ENCODE measurements around the gene OSGIN1.

GRCh38 chr16:83923581-83924365 is 29.3 kb upstream of the OSGIN1 start:
- no peak for TF ChIP-seq MYBL2 (CRISPR knock-in tag; IDR thresholded peaks at IDR 0.05)
- TF ChIP-seq PREB (CRISPR knock-in tag; IDR thresholded peaks at IDR 0.05; ENCODE audit: borderline replicate concordance) = no peak
- no peak for TF ChIP-seq GABPB1 (CRISPR knock-in tag; IDR thresholded peaks at IDR 0.05)
- TF ChIP-seq CTCF (IDR thresholded peaks at IDR 0.05) = no peak
- no peak for TF ChIP-seq RELA (CRISPR knock-in tag; IDR thresholded peaks at IDR 0.05; ENCODE audit: borderline replicate concordance)
- no peak for TF ChIP-seq IRF2 (CRISPR knock-in tag; IDR thresholded peaks at IDR 0.05; ENCODE audit: borderline replicate concordance, low read depth)
- TF ChIP-seq USF2 (CRISPR knock-in tag; IDR thresholded peaks at IDR 0.05) = no peak
- TF ChIP-seq USF1 (CRISPR knock-in tag; IDR thresholded peaks at IDR 0.05) = no peak
- TF ChIP-seq ZNF138 (CRISPR knock-in tag; conservative IDR thresholded peaks at IDR 0.05) = no peak
- TF ChIP-seq MAX (CRISPR knock-in tag; IDR thresholded peaks at IDR 0.05) = no peak
- TF ChIP-seq ATF2 (CRISPR knock-in tag; IDR thresholded peaks at IDR 0.05; ENCODE audit: borderline replicate concordance, low read depth) = no peak
- TF ChIP-seq ARID4B (CRISPR knock-in tag; IDR thresholded peaks at IDR 0.05; ENCODE audit: borderline replicate concordance) = no peak
- TF ChIP-seq ZNF317 (CRISPR knock-in tag; IDR thresholded peaks at IDR 0.05; ENCODE audit: borderline replicate concordance, low read depth) = no peak

Measured in WTC11 (cell line).